CD4-positive, CD25-positive, alpha-beta regulatory T cell (primary cell): ENCODE data around the gene ZNF350. TPM values are rescaled to one million over a fixed set of nuclear protein-coding genes. Genes with fewer than 3 reads are reported as not detected.

Experiments
- ATAC-seq, 2 donors: fragments of 150-1000 bp; cut with Tn5 transposase; one replicate each; pipeline ENCODE4 v1.10.0; 2021; ENCODE audit warnings: low read depth in 2 of 2, moderate number of reproducible peaks in 2 of 2, moderate library complexity in 1 of 2
- DNase-seq, 3 donors: peaks; one replicate each; pipeline versions ENCODE4 v3.0.0 to v3.0.0-alpha.2; 2012 to 2022; ENCODE audit warnings: mixed read lengths in 1 of 3
- H3K27ac ChIP-seq: one replicate; pipeline ENCODE4 v1.7.0; 2013; ENCODE audit warnings: mild to moderate bottlenecking, low read length; ENCODE audit not compliant: insufficient read depth, poor library complexity, severe bottlenecking
- H3K27me3 ChIP-seq: one replicate; pipeline ENCODE4 v1.7.0; 2013; ENCODE audit warnings: low read length; ENCODE audit not compliant: control insufficient read depth, insufficient read depth
- H3K36me3 ChIP-seq: one replicate; pipeline ENCODE4 v1.7.0; 2013; ENCODE audit warnings: mild to moderate bottlenecking, low read length, moderate library complexity; ENCODE audit not compliant: control insufficient read depth, insufficient read depth
- H3K4me1 ChIP-seq: 2 replicates; pipeline ENCODE4 v1.7.0; 2013; ENCODE audit warnings: mild to moderate bottlenecking, low read length; ENCODE audit not compliant: insufficient read depth, control insufficient read depth, poor library complexity, severe bottlenecking
- H3K4me3 ChIP-seq: one replicate; pipeline ENCODE4 v1.7.0; 2013; ENCODE audit warnings: low read depth, mild to moderate bottlenecking, low read length, moderate library complexity
- H3K9me3 ChIP-seq, 2 experiments: 1 replicate in 1 of 2; 2 replicates in 1 of 2; pipeline ENCODE4 v1.7.0; 2013; ENCODE audit warnings: low read length in 2 of 2, mild to moderate bottlenecking in 1 of 2, moderate library complexity in 1 of 2; ENCODE audit not compliant: control insufficient read depth in 2 of 2
- H3K27ac Mint-ChIP-seq, 3 donors: one replicate each; pipeline ENCODE4 v1.8.0; 2020 to 2022; ENCODE audit warnings: mild to moderate bottlenecking in 3 of 3, mixed read lengths in 3 of 3, moderate library complexity in 2 of 3
- H3K27me3 Mint-ChIP-seq: one replicate; pipeline ENCODE4 v1.8.0; 2022; ENCODE audit warnings: mild to moderate bottlenecking, mixed read lengths
- H3K36me3 Mint-ChIP-seq: one replicate; pipeline ENCODE4 v1.8.0; 2020; ENCODE audit warnings: mixed read lengths
- H3K4me1 Mint-ChIP-seq, 4 donors: one replicate each; pipeline ENCODE4 v1.8.0; 2020 to 2022; ENCODE audit warnings: mixed read lengths in 4 of 4, mild to moderate bottlenecking in 1 of 4
- H3K4me3 Mint-ChIP-seq, 4 donors: one replicate each; pipeline ENCODE4 v1.8.0; 2020 to 2022; ENCODE audit warnings: mild to moderate bottlenecking in 4 of 4, mixed read lengths in 4 of 4, moderate library complexity in 3 of 4
- H3K9me3 Mint-ChIP-seq, 7 donors: one replicate each; pipeline ENCODE4 v1.8.0; 2020 to 2022; ENCODE audit warnings: mixed read lengths in 7 of 7, mild to moderate bottlenecking in 3 of 7, moderate library complexity in 2 of 7
- polyA plus RNA-seq, 4 donors: library from polyadenylated mRNA; unstranded; fragments of 300-500 nt; fragmentation: Illumina TruSeq; gene quantifications; one replicate each; pipeline ENCODE4 v1.2.3, GENCODE V29; 2021
- total RNA-seq: library from RNA; stranded (reverse); gene quantifications from one replicate; pipeline ENCODE4 v1.2.3, GENCODE V29; 2022

The ZNF350 gene
- total and polyA plus RNA-seq, 5 donors from 2014 or later, result 15.5 to 25.4 (median 19.8) TPM

DNA sequence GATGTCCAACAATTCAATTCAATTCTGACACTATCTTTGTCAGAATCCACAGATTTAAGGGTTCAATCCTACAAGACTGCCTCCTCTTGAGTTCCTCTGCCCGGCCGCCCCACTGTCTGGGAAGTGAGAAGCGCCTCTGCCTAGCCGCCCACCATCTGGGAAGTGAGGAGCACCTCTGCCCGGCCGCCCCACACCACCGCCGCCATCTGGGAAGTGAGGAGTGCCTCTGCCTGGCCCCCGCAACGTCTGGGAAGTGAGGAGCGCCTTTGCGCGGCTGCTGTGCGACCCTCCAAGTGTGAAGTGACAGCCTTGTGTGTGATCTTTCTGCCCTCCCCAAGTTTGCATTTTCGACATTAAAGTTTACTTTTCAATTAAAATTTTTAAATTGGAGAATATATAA lies 35.6 kb upstream of the ZNF350 start:
- Histone ChIP-seq H3K27ac (no peak overlapping the region), H3K4me1 (peaks cover 3% of the 10 kb centered on the region), H3K4me3 (no peak overlapping the region), H3K27me3 (no peaks in the 10 kb centered on the region), H3K36me3 (peaks cover 87% of the 10 kb centered on the region), H3K9me3 (peaks cover 72 to 93% of the 10 kb centered on the region in 2 experiments)
- ATAC-seq (no peak), DNase-seq (no peak)
- Mint-ChIP-seq H3K9me3 (peaks cover 4 to 91% (median 41%) of the 10 kb centered on the region in 7 donors), H3K36me3 (peaks cover 81% of the 10 kb centered on the region), H3K27ac (no peak overlapping the region), H3K4me3 (no peak overlapping the region), H3K27me3 (no peaks in the 10 kb centered on the region), H3K4me1 (peaks cover 4 to 17% (median 7%) of the 10 kb centered on the region in 4 donors)

DNA sequence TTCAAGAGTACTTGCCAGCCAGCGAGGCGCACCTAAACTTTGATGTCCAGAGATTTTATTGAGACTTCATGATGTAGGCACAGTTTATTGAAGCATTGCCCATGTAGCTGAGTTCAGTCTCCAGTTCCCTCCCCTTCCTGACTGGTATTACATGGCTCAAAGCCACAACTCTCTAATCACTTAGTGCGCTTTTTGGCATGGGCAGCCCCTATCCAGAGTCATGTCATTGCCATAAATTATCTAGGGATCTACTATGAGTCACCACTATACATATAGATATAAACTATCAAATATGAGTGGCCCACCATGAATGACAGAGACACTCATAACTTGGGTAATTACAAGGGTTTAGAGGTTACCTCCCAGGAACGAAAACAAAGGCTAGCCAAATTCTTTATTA lies 33.9 kb upstream of the ZNF350 start:
- H3K27me3 Mint-ChIP-seq, result no peaks in the 10 kb centered on the region
- H3K27me3 ChIP-seq, result no peaks in the 10 kb centered on the region
- no peaks in the 10 kb centered on the region for H3K4me1 ChIP-seq
- no peak overlapping the region for H3K27ac ChIP-seq
- H3K4me3 Mint-ChIP-seq, result no peak overlapping the region
- peaks cover 0 to 2% (median 0%) of the 10 kb centered on the region in 4 donors for H3K4me1 Mint-ChIP-seq
- peaks cover 88% of the 10 kb centered on the region for H3K36me3 ChIP-seq
- no peak for DNase-seq
- peaks cover 1 to 91% (median 42%) of the 10 kb centered on the region in 7 donors for H3K9me3 Mint-ChIP-seq
- ATAC-seq, result no peak
- H3K36me3 Mint-ChIP-seq, result peaks cover 83% of the 10 kb centered on the region
- no peak overlapping the region for H3K27ac Mint-ChIP-seq
- H3K4me3 ChIP-seq, result peak overlapping the region; percentile 4
- peaks cover 82 to 93% of the 10 kb centered on the region in 2 experiments for H3K9me3 ChIP-seq

DNA sequence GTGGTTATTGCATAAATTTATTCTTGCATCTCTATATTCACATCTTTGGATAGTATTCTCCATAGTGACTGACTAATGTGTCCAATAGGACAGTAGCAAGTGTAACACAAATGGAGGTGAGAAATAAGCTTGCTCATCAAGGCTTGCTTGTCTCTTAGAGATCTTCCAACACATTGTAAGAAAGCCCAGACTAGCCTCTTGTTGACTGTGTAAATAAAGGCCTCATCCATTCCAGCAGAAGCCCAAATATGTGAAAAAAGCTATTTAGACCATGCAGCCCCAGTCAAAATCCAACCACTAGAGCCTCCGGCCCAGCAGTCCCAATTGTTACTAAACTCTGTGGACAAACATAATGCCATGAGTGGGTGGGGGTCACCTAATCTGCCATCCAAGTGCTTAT lies 24.0 kb upstream of the ZNF350 start:
- Histone ChIP-seq H3K9me3 (peaks cover 41 to 70% of the 10 kb centered on the region in 2 experiments), H3K27ac (no peak overlapping the region), H3K4me1 (peaks cover 8% of the 10 kb centered on the region), H3K36me3 (no peaks in the 10 kb centered on the region), H3K27me3 (no peaks in the 10 kb centered on the region), H3K4me3 (no peak overlapping the region)
- H3K9me3 Mint-ChIP-seq, result peaks cover 4 to 51% (median 40%) of the 10 kb centered on the region in 7 donors
- peak overlapping the region in 3 of 4 donors; percentile 3 to 34 (median 21) for H3K4me3 Mint-ChIP-seq
- peaks cover 22% of the 10 kb centered on the region for H3K36me3 Mint-ChIP-seq
- ATAC-seq (no peak), DNase-seq (no peak)
- H3K27me3 Mint-ChIP-seq, result no peaks in the 10 kb centered on the region
- H3K4me1 Mint-ChIP-seq, result peaks cover 9 to 24% (median 14%) of the 10 kb centered on the region in 4 donors
- peak overlapping the region in 1 of 3 donors; percentile 63 for H3K27ac Mint-ChIP-seq

DNA sequence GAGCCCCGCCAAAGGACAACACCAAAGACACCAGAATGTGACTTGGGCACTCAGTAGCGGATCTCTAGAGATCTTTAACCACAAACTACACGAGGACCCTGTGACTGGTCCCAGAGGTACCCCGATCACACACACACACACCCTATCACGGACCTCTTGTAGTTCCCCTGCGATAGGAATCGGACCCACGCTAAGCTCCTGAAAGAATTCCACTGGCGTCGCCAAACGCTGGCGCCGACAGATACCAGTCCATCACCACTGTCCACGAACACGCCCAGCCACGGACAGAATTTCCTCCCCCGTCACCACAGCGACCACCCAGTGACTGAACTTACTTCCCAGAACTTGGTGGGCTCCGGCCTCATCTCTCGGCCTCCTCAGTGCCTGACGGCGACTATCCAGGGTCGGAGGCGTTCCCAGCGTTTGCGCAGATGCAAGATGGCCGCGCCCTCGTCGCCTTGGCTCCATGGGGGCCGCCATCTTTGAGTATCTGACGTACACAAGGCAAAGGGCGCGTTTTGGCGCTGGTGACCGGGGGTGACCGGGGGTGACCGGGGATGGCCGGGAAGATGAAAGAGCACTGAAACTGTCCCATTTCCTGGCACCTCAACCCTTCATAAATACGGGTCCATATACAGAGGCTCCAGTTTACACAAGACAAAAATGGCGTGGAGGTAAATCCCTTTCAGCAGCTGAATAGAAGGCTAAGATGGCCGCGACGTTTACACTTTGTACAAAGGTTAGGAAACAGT lies 21.3 kb upstream of the ZNF350 start, which contains the start of gene ZNF615:
Gene ZNF615, minus strand, starts transcription at position 406 of the 752 bp plus-strand sequence. CDS start 4,500 bp downstream, outside the sequence.
- peak within 1 kb of the TSS; percentile 95 for H3K4me3 ChIP-seq
- DNase-seq (peak; percentile 70 to 92 (median 88)), ATAC-seq (peak; percentile 89 to 92)
- Mint-ChIP-seq H3K4me3 (peak within 1 kb of the TSS; percentile 97 to 98 (median 97)), H3K27ac (peak within 1 kb of the TSS; percentile 96 to 98 (median 97)), H3K9me3 (peaks cover 7 to 60% (median 40%) of the 10 kb centered on the region in 7 donors), H3K36me3 (peaks cover 34% of the 10 kb centered on the region), H3K27me3 (no peaks in the 10 kb centered on the region), H3K4me1 (peaks cover 10 to 26% (median 18%) of the 10 kb centered on the region in 4 donors)
- H3K9me3 ChIP-seq, result peaks cover 38 to 71% of the 10 kb centered on the region in 2 experiments
- no peaks in the 10 kb centered on the region for H3K27me3 ChIP-seq
- peaks cover 8% of the 10 kb centered on the region for H3K4me1 ChIP-seq
- peaks cover 14% of the 10 kb centered on the region for H3K36me3 ChIP-seq
- peak within 1 kb of the TSS; percentile 75 for H3K27ac ChIP-seq

DNA sequence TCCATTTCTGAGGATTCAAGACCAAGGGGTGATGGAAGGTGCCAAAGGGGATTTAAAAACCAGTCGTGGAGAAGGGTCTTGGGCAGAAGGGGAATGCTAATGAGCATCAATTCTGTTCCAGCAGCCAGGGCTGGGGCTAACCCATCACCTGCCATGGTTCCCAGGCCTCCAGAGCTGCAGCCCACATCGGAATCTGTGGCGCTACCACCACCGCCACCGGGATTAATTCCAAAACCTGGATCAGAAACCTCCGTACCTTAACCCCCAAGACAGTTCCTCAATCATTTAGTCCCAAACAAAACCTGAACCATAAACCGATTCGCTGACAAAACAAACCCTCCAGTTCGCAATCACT lies 20.8 kb upstream of the ZNF350 start:
- Histone ChIP-seq H3K4me3 (peak overlapping the region; percentile 95), H3K36me3 (peaks cover 18% of the 10 kb centered on the region), H3K4me1 (peaks cover 8% of the 10 kb centered on the region), H3K9me3 (peaks cover 37 to 69% of the 10 kb centered on the region in 2 experiments), H3K27ac (no peak overlapping the region), H3K27me3 (no peaks in the 10 kb centered on the region)
- H3K4me3 Mint-ChIP-seq, result peak overlapping the region; percentile 97 to 98 (median 97)
- ATAC-seq, result no peak
- peaks cover 8 to 57% (median 36%) of the 10 kb centered on the region in 7 donors for H3K9me3 Mint-ChIP-seq
- no peaks in the 10 kb centered on the region for H3K27me3 Mint-ChIP-seq
- DNase-seq, result peak in 1 of 3 donors; percentile 20
- H3K27ac Mint-ChIP-seq, result peak overlapping the region; percentile 96 to 98 (median 97)
- H3K36me3 Mint-ChIP-seq, result peaks cover 33% of the 10 kb centered on the region
- peaks cover 10 to 26% (median 18%) of the 10 kb centered on the region in 4 donors for H3K4me1 Mint-ChIP-seq

DNA sequence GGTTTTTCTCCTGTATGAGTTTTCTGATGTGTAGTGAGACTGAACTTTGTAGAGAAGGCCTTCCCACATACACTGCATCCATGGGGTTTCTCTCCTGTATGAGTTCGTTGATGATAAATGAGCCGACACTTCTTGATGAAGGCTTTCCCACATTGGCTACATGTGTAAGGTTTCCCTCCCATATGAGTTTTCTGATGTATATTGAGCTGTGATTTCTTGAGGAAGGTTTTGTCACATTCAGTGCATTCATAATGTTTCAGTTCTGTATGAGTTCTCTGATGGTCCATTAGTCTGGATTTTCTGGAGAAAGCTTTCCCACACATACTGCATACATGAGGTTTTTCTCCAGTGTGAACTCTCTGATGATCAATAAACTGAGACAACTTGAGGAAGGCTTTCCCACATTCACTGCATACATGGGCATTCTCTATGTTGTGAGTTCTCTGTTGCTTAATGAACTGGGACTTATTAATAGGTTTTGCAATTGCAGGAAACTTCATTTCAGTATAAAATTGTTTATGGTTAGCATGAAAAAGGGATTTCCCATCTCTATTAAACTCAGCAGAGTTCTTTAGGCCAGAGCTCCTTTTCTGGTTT lies 7.5 kb upstream of the ZNF350 start:
- H3K9me3 Mint-ChIP-seq, result peaks cover 6 to 88% (median 50%) of the 10 kb centered on the region in 7 donors
- H3K4me1 ChIP-seq, result no peaks in the 10 kb centered on the region
- H3K36me3 Mint-ChIP-seq, result peaks cover 48% of the 10 kb centered on the region
- no peak overlapping the region for H3K27ac ChIP-seq
- H3K4me3 Mint-ChIP-seq, result no peak overlapping the region
- no peak for DNase-seq
- H3K4me3 ChIP-seq, result peak overlapping the region; percentile 40
- no peaks in the 10 kb centered on the region for H3K27me3 Mint-ChIP-seq
- peaks cover 48% of the 10 kb centered on the region for H3K36me3 ChIP-seq
- no peak for ATAC-seq
- peaks cover 87 to 98% of the 10 kb centered on the region in 2 experiments for H3K9me3 ChIP-seq
- peaks cover 0 to 4% (median 0%) of the 10 kb centered on the region in 4 donors for H3K4me1 Mint-ChIP-seq
- no peaks in the 10 kb centered on the region for H3K27me3 ChIP-seq
- H3K27ac Mint-ChIP-seq, result no peak overlapping the region

DNA sequence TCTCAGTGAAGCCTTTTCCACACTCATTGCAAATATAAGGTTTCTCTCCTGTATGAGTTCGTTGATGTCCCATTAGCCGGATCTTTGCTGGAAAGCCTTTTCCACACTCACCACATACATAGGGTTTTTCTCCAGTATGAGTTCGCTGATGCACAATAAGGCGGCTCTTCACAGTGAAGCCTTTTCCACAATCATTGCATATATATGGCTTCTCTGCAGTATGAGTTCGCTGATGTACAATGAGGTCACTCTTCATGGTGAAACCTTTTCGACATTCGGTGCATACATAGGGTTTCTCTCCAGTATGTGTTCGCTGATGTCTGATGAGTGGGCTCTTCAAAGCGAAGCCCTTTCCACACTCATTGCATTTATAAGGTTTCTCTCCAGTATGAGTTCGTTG lies 6.8 kb upstream of the ZNF350 start:
- no peak overlapping the region for H3K4me3 ChIP-seq

More for the DNA sequence above, 6.8 kb upstream of the ZNF350 start:
- ATAC-seq, result no peak
- Mint-ChIP-seq H3K9me3 (peaks cover 6 to 88% (median 52%) of the 10 kb centered on the region in 7 donors), H3K4me1 (peaks cover 0 to 4% (median under 1%) of the 10 kb centered on the region in 4 donors), H3K27me3 (no peaks in the 10 kb centered on the region), H3K4me3 (no peak overlapping the region), H3K36me3 (peaks cover 41% of the 10 kb centered on the region), H3K27ac (no peak overlapping the region)
- Histone ChIP-seq H3K36me3 (peaks cover 41% of the 10 kb centered on the region), H3K27ac (no peak overlapping the region), H3K4me1 (no peaks in the 10 kb centered on the region), H3K27me3 (no peaks in the 10 kb centered on the region), H3K9me3 (peaks cover 87 to 98% of the 10 kb centered on the region in 2 experiments)
- DNase-seq, result no peak
